Heart right ventricle (tissue), 16 donors: ENCODE results near the gene CD52. TPM values are rescaled to one million over a fixed set of nuclear protein-coding genes. Genes with fewer than 3 reads are reported as not detected.
"Not testable (repeated sequence)": the region's sequence is repeated elsewhere in the genome, so short reads cannot be mapped to it uniquely, and the experiment has no call there.

ENCODE experiments used
- ATAC-seq, 8 donors: fragments of 200-7000 bp; cut with Tn5 transposase; one replicate each; pipeline ENCODE4 v1.9.1; 2020; ENCODE audit warnings: mild to moderate bottlenecking in 8 of 8, moderate library complexity in 8 of 8, moderate number of reproducible peaks in 1 of 8
- DNase-seq, 2 donors: peaks; one replicate each; pipeline ENCODE4 v3.0.0-alpha.2; 2020
- H3K27ac ChIP-seq, 10 donors: fragments of 200-600 bp; sonication (generic) in 2 of 10; one replicate each; pipeline versions ENCODE4 v1.5.0 to v1.8.0; 2020 to 2022; ENCODE audit warnings: mild to moderate bottlenecking in 3 of 10
- H3K27me3 ChIP-seq, 7 donors: fragments of 200-600 bp; one replicate each; pipeline ENCODE4 v1.8.0; 2021 to 2022; ENCODE audit warnings: mild to moderate bottlenecking in 2 of 7
- H3K36me3 ChIP-seq, 9 donors: fragments of 200-600 bp; sonication (generic) in 1 of 9; one replicate each; pipeline versions ENCODE4 v1.5.0 to v1.8.0; 2020 to 2022; ENCODE audit warnings: mild to moderate bottlenecking in 2 of 9
- H3K4me1 ChIP-seq, 9 donors: fragments of 200-600 bp; sonication (generic) in 1 of 9; one replicate each; pipeline versions ENCODE4 v1.5.0 to v1.8.0; 2020 to 2022; ENCODE audit warnings: mild to moderate bottlenecking in 4 of 9
- H3K4me3 ChIP-seq, 10 donors: fragments of 200-600 bp; sonication (generic) in 2 of 10; one replicate each; pipeline versions ENCODE4 v1.5.0 to v1.8.0; 2020 to 2022; ENCODE audit warnings: mild to moderate bottlenecking in 7 of 10, moderate library complexity in 2 of 10
- H3K9me3 ChIP-seq, 11 donors: fragments of 200-600 bp in 10 of 11; sonication (generic) in 2 of 11; one replicate each; pipeline versions ENCODE4 v1.5.0 to v1.8.0; 2013 to 2022; ENCODE audit warnings: mild to moderate bottlenecking in 2 of 11, control low read depth in 1 of 11, moderate library complexity in 1 of 11
- CTCF ChIP-seq, 9 donors: fragments of 200-600 bp; sonication (generic) in 2 of 9; IDR thresholded peaks; one replicate each; pipeline versions ENCODE4 v1.5.0 to v1.8.0; 2021 to 2022; ENCODE audit warnings: antibody characterized with exemption in 9 of 9, mild to moderate bottlenecking in 5 of 9, moderate library complexity in 1 of 9
- WGBS, 2 donors: extraction: QIAGEN DNeasy Blood & Tissue Kit; methylation state at CpG; one replicate each; pipeline ENCODE4 v1.1.7; 2013; ENCODE audit warnings: inconsistent platforms in 1 of 2; 5-methylcytosine and 5-hydroxymethylcytosine counted together
- intact Hi-C, 10 donors: fragments of 100-400 bp; cut with DNase I; formaldehyde crosslinking; loops; one replicate each; pipeline versions ENCODE4 v1.11.1 to v1.14.2; 2022
- polyA plus RNA-seq, 2 donors: library from polyadenylated mRNA; stranded (reverse); fragments of 200-250 nt; gene quantifications; one replicate each; pipeline ENCODE4 v1.2.3, GENCODE V29; 2013
- total RNA-seq, 10 donors: library from RNA; stranded (reverse); fragmentation: NEBNext Ultra II Directional in 3 of 10; extraction: Animal tissue kit (Norgen Biotek cat#: 25700) in 3 of 10; gene quantifications; one replicate each; pipeline versions ENCODE4 v1.2.1 to v1.2.4, GENCODE V29; 2021 to 2023
- donor health status: Arrhythmogenic right ventricular cardiomyopathy.
- donor health status: ischemic (EF 13 %, LVEDD 7.1; RV severe dilation, severe dysfunction).
- donor health status: healthy with polysubstance abuse.
- donor health status: DM: no; HTN: yes; CAD: no.
- donor health status: DM: no; HTN: no; CAD: no.
- donor health status: ischemic (EF 25% LVEDD 6.9; RV normal size, moderate dysfunction).
- donor health status: ischemic (EF 25% LVEDD 5.7; RV mildly dilated, moderate dysfunction).
- donor health status: healthy.
- donor health status: DM: yes; HTN: yes; CAD: no.
- donor health status: Ischemic cardiomyopathy.
- donor health status: ischemic (EF 35%, LVEDD 5.7; RV mildly dilated, moderate dysfunction).
- donor health status: nonischemic (EF 11% LVEDD 7.7; RV severe dilation, severe dysfunction).
- donor health status: DM: yes; HTN: yes; CAD: no.
- donor health status: PGD.
- donor health status: ischemic (EF 29% LVEDD 5.4; RV normal size, mild dysfunction).
- donor health status: nonischemic (EF 23%, LVEDD 6.1; RV moderate dilation, normal function).

Gene CD52
- total and polyA plus RNA-seq, 12 donors: 1.9 to 62.6 (median 5.9) TPM

- Histone ChIP-seq H3K27me3 (peaks cover 0 to 50% (median 43%) of the 10 kb centered on the region in 7 donors), H3K4me1 (no peaks in the 10 kb centered on the region), H3K36me3 (no peaks in the 10 kb centered on the region), H3K9me3 (no peaks in the 10 kb centered on the region), H3K4me3 (no peak overlapping the region), H3K27ac (no peak overlapping the region)
- DNase-seq (no peak), ATAC-seq (no peak)
- WGBS, 2 donors: 71 to 79% methylated on average over 5 of the region's 5 CpGs
- TF ChIP-seq CTCF (IDR thresholded peaks at IDR 0.05): no peak
- intact Hi-C loops: no loop called here
These were observed 12.5 kb downstream of the CD52 start for GRCh38 chr1:26330276-26330675.

DNA sequence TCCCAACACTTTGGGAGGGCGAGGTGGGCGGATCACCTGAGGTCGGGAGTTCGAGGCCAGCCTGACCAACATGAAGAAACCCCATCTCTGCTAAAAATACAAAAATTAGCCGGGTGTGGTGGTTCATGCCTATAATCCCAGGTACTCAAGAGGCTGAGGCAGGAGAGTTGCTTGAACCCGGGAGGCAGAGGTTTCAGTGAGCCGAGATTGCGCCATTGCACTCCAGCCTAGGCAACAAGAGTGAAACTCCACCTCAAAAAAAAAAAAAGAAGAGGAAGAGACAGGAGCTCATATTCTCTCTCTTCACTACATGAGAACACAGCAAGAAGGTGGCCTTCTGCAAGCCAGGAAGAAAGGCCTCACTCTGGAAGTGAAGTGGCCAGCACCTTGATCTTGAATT is 15.6 kb downstream of the CD52 start:
- Histone ChIP-seq H3K27me3 (peaks cover 0 to 69% (median 58%) of the 10 kb centered on the region in 7 donors), H3K4me1 (peaks cover 0 to 16% (median 13%) of the 10 kb centered on the region in 9 donors)
- H3K9me3 ChIP-seq, H3K27ac ChIP-seq, DNase-seq, H3K36me3 ChIP-seq, intact Hi-C loops, ATAC-seq, H3K4me3 ChIP-seq: not testable (repeated sequence)
- 91 to 94% methylated on average over 8 of the region's 8 CpGs for WGBS, 2 donors

DNA sequence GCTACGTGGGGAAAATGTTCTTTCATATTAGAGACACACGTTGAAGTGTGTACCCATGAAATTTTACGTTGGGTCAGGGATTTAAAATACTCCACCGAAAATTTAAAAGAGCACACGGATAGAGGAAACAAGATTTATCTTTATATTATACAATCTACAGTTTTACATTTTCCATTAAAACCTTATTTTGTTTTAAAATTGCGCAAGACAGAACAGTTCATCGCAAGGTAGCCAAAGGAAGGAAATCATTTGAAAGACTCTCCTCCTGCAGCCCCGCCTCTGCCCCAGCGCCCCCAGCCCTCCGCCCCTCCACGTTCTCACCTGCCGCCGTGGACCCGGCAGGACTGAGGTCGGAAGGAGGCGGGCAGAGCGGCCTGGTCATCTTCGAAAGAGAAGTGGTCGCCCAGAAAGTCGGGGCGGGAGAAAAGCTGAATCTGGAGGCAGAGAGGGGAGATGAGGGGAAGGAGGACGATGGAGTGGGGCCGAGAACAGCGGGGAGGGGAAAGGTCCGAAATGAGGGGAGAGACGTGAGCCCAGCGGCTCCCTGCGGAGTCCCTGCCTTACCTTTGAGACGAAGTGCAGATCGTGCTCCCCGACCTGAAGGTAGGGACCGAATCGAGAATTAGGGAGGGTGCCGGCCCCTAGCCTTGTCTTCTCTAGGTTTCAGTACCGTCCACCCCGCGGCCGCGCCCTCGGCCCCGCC is 18.2 kb downstream of the CD52 start:
- peak in 1 of 8 donors; percentile 77 for ATAC-seq
- 4 to 6% methylated on average over 41 of the region's 41 CpGs for WGBS, 2 donors
- DNase-seq: peak in 1 of 2 donors; percentile 29
- TF ChIP-seq CTCF (IDR thresholded peaks at IDR 0.05): no peak
- Histone ChIP-seq H3K27me3 (peaks cover 0 to 59% (median 53%) of the 10 kb centered on the region in 7 donors), H3K4me1 (peaks cover 0 to 16% (median 13%) of the 10 kb centered on the region in 9 donors), H3K36me3 (no peaks in the 10 kb centered on the region), H3K9me3 (no peaks in the 10 kb centered on the region), H3K4me3 (peak overlapping the region; percentile 28 to 61 (median 51)), H3K27ac (no peak overlapping the region)
- intact Hi-C loops: no loop called here

DNA sequence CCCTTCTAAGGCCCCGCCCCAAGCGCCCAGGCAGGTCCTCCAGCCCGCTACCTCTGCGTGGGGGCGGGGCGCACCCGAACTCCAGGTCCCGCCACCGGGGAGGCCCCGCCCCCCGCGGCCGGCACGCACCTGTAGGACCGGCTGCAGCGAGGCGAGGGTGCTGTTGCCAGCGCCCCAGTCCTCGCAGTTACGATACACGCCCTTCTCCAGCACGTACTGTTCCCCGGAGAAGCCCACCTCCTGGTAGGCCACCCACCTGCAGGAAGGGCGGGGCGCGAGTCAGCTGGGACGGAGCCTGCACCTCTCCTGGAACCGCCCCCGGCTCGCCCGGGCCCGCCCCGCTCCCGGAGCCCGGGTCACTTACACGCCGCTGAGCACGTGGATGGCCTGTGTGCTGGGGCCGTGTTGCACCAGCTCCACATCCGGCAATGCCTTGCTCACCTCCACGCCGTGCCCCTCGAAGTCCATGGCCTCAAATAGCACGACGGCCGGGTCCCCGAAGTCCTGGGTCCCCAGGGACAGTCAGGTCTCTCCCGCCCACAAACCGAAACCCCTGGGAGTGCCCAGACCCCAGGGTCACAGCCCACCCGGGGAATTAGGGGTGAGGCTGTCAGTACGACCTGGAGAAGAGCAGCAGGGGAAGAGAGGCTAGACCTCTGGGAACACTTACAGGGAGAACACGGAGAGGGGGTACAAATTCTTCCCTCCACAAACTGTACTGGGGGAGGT is 18.9 kb downstream of the CD52 start:
- WGBS, 2 donors: 9 to 11% methylated on average over 51 to 52 of the region's 52 CpGs
- no peak for TF ChIP-seq CTCF (IDR thresholded peaks at IDR 0.05)
- peak overlapping the region; percentile 28 to 61 (median 51) for H3K4me3 ChIP-seq
- no peak overlapping the region for H3K27ac ChIP-seq
- ATAC-seq (peak; percentile 46 to 82 (median 73)), DNase-seq (peak in 1 of 2 donors; percentile 66)
- H3K36me3 ChIP-seq: no peaks in the 10 kb centered on the region
- intact Hi-C loops: no loop called here
- peaks cover 0 to 53% (median 47%) of the 10 kb centered on the region in 7 donors for H3K27me3 ChIP-seq
- H3K9me3 ChIP-seq: no peaks in the 10 kb centered on the region
- peaks cover 0 to 16% (median 13%) of the 10 kb centered on the region in 9 donors for H3K4me1 ChIP-seq
